GM12891 (cell line): ENCODE results near the gene AMDHD2.

Experiments used
- POLR2A ChIP-seq: IDR thresholded peaks from 2 replicates; pipeline ENCODE4 v1.6.1; 2011; ENCODE audit warnings: low read depth, low read length, control low read depth
- POLR2AphosphoS5 ChIP-seq: IDR thresholded peaks from 2 replicates; pipeline ENCODE4 v1.6.1; 2011; ENCODE audit warnings: low read depth, low read length, control low read depth
- POU2F2 ChIP-seq: IDR thresholded peaks from 2 replicates; pipeline ENCODE4 v1.6.1; 2011; ENCODE audit warnings: low read depth, mild to moderate bottlenecking, control low read depth, low read length, moderate library complexity
- SPI1 ChIP-seq: IDR thresholded peaks from 2 replicates; pipeline ENCODE4 v1.6.1; 2011; ENCODE audit warnings: low read depth, low read length, control low read depth
- TAF1 ChIP-seq: IDR thresholded peaks from 2 replicates; pipeline ENCODE4 v1.6.1; 2011; ENCODE audit warnings: low read depth, low read length, control low read depth

DNA sequence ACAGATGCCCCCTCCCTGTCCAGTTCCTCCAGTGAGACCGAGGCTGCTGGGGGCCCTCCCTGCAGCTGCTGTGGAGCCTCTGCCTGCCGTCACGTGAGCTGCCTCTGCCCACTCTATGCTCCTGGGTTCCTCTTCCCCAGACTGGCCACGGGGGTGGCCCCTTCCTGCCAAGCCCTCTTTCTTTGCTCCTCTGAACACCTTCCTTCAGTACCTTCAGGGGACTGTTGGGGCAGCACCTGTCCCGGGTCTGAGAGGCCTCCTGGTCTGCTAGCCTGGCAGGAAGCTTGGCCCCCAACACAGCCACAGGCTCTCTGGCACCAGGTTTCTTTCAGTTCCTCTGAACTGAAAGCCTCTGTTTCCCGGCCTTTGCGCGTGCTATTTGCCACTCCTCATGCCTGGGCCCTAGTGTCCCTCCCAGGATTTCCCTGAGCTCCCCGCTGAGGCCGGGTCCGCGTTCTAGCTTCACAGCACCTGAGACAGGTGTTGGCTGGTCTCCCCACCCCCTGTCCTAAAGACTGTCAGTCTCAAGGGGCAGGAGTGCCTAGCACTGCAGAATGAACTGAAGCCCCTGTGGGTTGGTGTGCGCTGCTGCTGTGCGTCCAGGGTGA lies 13.0 kb upstream of the AMDHD2 start:
- TF ChIP-seq POLR2A: no peak
- TF ChIP-seq TAF1: no peak
- peak; percentile 69 for TF ChIP-seq SPI1
- no peak for TF ChIP-seq POLR2AphosphoS5
- no peak for TF ChIP-seq POU2F2
